22Rv1 (cell line): ENCODE measurements around the gene OSER1.
"Not testable (repeated sequence)": the region's sequence is repeated elsewhere in the genome, so short reads cannot be mapped to it uniquely, and the experiment has no call there.

Source experiments
- H3K27ac ChIP-seq: fragments of 450-650 bp; 2 replicates; pipeline ENCODE4 v1.5.1; 2017
- ZFX ChIP-seq: fragments of 450-650 bp; IDR thresholded peaks from 2 replicates; pipeline ENCODE4 v1.6.1; 2017; ENCODE audit warnings: antibody characterized with exemption, borderline replicate concordance
- TF ChIP-seq, protein P1 (sequence below): fragments of 450-650 bp; IDR thresholded peaks from 2 replicates; pipeline ENCODE4 v1.5.1; 2017; ENCODE audit warnings: mild to moderate bottlenecking

The OSER1 gene

DNA sequence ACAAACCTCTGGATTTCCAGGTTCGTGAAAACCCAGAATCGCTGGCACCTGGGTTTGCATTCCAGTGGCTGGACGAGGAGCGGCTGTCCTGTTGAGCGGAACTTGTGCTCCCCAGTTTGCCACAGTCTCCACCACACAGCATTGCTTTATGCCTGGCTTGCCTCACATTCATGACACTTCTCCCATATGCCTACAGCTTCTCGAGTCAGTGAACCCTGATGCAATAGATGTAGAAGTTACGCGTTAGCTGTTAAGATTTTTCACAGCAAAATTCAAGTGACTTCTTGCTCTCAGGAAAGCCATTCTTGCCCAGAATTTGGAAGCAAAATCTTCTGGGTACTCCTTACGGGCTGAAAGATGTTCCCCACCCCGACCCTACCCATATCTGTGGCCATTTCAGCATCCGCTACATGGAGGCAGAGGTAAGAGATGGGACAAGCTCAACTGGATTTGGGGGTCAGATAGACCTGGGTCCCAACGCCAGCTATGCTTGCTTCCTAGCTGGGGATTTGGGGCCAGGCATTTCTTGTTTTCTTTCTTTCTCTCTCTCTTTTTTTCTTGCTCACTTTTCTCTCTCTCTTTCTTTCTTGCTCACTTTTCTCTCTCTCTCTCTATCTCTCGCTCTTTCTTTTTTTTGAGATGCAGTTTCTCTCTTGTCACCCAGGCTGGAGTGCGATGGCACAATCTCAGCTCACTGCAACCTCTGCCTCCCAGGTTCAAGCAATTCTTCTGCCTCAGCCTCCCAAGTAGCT is 24.2 kb upstream of the OSER1 start:
- TF ChIP-seq, protein P1, sequence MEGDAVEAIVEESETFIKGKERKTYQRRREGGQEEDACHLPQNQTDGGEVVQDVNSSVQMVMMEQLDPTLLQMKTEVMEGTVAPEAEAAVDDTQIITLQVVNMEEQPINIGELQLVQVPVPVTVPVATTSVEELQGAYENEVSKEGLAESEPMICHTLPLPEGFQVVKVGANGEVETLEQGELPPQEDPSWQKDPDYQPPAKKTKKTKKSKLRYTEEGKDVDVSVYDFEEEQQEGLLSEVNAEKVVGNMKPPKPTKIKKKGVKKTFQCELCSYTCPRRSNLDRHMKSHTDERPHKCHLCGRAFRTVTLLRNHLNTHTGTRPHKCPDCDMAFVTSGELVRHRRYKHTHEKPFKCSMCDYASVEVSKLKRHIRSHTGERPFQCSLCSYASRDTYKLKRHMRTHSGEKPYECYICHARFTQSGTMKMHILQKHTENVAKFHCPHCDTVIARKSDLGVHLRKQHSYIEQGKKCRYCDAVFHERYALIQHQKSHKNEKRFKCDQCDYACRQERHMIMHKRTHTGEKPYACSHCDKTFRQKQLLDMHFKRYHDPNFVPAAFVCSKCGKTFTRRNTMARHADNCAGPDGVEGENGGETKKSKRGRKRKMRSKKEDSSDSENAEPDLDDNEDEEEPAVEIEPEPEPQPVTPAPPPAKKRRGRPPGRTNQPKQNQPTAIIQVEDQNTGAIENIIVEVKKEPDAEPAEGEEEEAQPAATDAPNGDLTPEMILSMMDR = no peak
- no peak for TF ChIP-seq ZFX

GRCh38 chr20:44233436-44234016 is 23.0 kb upstream of the OSER1 start:
- no peak overlapping the region for H3K27ac ChIP-seq
- TF ChIP-seq, protein P1 = no peak
- TF ChIP-seq ZFX = no peak

More for the DNA sequence above, 24.2 kb upstream of the OSER1 start:
- no peak overlapping the region for H3K27ac ChIP-seq

DNA sequence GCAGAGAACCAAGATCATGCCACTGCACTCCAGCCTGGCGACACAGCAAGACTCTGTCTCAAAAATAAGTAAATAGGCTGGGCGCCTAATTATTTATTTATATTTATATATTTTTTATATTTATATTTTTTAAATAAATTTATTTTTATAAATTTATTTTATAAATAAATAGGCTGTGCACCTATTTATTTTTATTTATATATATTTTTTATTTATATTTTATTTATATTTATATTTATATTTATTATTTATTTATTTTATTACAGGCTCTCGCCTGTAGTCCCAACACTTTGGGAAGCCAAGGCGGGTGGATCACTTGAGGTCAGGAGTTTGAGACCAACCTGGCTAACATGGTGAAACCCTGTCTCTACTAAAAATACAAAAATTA is 21.9 kb upstream of the OSER1 start:
- not testable (repeated sequence) for H3K27ac ChIP-seq

DNA sequence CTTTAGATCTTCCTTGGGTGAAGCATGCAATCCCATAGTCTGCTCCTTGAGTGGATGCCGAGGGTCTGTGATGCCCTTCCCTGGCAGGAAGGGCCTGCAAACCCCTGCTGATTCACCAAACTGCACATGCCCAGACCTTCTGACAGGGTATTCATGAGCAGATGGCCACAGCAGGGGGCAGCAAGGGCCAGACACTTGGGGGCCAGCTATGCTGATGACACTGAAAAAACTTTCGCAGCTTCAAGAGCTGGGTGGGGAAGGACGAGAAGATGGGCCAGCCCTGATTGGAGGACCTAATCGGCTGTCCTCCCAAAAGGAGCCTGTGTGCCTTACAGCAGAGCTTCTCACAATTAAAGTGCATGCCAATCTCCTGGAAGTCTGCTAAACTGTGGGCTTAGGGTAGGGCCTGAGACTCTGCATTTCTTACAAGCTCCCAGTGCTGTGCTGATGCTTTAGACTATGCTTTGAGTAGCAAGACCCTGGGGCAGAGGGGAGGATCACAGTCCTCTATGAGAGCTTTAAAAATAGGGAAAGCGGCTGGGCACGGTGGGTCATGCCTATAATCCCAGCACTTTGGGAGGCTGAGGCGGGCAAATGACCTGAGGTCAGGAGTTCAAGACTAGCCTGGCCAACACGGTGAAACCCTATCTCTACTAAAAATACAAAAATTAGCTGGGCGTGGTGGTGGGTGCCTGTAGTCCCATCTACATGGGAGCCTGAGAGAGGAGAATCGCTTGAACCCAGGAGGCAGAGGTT is 21.3 kb upstream of the OSER1 start:
- TF ChIP-seq, protein P1 = no peak
- H3K27ac ChIP-seq = no peak overlapping the region

DNA sequence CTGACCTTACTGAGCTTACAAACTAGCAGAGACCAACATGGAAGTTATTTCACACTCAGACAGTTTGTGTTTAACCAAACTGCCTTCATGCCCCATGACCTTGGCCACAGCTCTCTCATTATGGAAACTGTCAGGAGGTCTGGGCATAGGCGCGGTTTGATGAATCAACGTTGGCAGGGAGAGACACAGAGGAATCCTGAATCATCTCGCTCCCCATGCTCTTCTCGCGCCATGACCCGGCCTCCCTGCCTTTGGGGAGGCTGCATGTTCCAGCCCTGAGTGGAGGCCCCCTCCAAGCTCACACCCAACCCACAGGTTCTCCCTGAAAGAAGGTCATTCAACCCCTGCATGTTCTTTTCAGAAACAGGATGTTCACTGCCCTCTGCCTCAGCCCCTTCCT is 20.6 kb upstream of the OSER1 start:
- TF ChIP-seq, protein P1 = no peak
- TF ChIP-seq ZFX = no peak
- no peak overlapping the region for H3K27ac ChIP-seq

DNA sequence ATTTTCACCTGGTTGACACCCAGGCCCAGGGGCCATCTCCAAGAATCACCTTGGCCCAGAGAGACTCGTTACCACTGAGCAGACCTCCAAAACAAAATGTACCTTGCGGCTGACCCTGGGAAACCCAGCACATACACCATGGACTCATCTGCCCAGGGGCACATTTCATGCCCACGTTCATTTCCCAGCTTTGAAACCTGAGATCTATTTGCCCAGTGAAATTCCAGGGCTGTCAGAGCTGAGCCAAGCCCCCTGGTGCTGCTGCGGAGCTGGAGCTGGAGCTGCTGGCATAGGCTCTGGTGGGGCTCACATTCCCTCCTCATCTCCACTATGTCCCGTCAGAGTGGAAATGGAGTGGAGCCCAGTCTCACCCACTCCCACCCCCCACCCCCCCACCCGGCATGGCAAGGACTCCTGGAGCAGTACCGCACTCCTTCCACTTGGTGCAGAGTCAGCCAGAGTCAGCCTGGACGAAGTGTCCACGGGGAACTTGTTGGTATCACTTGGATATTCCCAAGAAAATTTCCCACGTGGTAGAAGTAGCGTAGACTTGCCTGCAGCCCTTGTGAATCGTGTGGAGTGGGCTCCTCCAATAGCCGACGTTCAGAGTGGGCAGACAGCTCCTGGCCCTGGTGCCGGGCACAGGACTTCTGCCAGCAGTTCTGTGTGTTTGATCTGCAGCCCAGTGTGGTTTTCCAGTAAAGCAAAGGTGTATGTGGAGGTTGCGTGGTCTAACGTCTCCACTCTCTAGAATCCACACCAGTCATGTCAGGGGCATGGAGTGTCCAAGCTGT is 18.1 kb upstream of the OSER1 start:
- no peak for TF ChIP-seq ZFX
- TF ChIP-seq, protein P1 = no peak
- H3K27ac ChIP-seq = no peak overlapping the region

GRCh38 chr20:44224637-44225036 is 14.1 kb upstream of the OSER1 start:
- TF ChIP-seq, protein P1 = no peak
- TF ChIP-seq ZFX = no peak
- no peak overlapping the region for H3K27ac ChIP-seq
